HG02571 (cell line): Measurements from ENCODE around the gene VPS13D.

Experiments used
- ATAC-seq: cut with Tn5 transposase; IDR thresholded peaks from one replicate; pipeline ENCODE4 v1.9.1; 2021; ENCODE audit warnings: mild to moderate bottlenecking, moderate library complexity; ENCODE audit not compliant: unreplicated experiment

VPS13D gene

DNA sequence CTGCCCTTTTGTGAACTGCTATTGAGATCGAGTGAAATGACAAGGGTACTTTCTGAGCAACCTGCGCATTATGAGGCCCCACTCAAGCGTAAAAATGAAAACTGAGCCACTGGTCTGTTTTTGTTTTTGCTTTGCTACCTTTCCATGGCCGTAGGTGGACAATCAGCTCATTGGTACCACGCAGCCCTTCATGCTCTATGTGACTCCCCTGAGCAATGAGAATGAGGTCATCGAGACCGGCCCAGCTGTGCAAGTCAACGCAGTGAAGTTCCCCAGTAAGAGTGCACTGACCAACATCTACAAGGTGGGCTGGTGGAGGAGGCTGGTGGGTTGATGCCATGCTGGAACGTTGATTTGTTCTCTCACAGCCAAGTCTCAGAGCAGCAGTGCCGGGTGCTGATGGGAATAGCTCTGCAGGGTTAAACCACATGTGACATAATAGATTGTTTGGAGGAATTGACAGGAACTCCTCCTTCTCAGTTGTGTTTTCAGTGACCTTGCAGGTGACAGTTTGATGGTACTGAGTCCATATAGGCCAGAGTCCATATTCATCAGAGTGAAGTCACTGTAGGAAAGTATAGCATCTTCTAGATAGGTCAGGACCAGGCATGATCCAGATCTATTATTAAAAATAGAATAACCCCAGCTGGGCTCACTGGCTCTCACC lies 170.3 kb downstream of the VPS13D start:
- no peak for ATAC-seq

DNA sequence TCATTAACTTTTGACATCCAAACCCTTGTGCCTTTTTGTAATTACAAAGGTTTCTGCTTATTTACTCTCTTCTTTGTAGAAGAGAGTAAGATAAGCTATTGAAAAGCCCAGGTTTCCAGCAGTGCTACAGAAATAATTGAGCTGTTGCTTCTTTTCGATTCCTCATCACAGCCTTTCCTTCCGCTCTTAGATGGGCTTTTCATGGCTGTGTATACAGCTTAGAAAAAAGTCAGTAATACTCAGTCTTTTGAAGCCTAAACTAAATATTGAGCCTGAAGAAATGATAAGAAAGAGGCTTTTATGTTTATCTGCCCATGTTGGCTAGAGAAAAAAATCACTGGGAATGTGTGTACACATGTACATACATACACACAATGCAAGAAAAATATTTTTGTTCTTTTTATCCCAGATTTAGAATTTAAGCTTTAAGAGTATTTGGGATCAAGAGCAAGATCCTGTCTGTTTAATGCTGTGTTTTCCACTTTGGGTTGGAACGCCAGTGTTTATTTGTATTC lies 172.4 kb downstream of the VPS13D start:
- ATAC-seq, result no peak

DNA sequence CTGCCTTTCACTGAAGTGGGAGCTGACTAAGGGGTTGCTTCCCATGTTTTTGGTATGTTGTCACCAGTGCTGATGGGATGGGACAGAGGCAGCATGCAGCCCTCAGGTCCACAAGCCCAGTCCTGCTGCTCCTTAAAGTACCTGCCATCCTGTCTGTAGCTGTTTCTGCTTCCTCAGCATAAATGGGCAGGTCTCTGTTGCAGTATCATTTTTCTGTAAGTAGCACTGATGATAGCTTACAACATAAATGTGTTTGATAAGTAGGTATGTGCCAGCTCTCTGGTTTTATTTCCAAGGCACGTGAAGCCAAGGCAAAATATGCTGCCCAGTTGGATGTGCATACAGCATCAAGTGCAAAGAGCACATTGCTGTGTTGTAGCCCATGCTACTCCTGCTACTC lies 173.0 kb downstream of the VPS13D start:
- ATAC-seq, result no peak

DNA sequence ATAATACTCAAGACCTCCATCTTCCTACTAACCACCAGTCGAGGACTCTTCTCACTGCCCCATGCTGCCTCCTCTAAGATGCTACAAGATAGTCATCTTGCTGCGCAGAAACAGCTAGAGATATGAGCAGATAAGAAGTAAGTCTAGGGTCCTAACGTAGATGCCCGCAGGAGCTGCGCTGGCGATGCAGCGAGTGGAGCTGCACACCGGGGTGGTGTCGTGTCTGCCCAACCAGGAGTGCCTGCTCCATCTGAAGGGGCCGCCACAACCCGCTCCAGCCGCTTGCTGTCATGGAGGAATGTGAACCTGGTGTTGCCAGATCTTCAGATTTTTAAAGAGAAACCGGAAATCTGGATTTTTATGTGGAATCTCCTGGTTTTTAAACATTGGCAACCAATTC lies 175.1 kb downstream of the VPS13D start:
- ATAC-seq, result no peak

DNA sequence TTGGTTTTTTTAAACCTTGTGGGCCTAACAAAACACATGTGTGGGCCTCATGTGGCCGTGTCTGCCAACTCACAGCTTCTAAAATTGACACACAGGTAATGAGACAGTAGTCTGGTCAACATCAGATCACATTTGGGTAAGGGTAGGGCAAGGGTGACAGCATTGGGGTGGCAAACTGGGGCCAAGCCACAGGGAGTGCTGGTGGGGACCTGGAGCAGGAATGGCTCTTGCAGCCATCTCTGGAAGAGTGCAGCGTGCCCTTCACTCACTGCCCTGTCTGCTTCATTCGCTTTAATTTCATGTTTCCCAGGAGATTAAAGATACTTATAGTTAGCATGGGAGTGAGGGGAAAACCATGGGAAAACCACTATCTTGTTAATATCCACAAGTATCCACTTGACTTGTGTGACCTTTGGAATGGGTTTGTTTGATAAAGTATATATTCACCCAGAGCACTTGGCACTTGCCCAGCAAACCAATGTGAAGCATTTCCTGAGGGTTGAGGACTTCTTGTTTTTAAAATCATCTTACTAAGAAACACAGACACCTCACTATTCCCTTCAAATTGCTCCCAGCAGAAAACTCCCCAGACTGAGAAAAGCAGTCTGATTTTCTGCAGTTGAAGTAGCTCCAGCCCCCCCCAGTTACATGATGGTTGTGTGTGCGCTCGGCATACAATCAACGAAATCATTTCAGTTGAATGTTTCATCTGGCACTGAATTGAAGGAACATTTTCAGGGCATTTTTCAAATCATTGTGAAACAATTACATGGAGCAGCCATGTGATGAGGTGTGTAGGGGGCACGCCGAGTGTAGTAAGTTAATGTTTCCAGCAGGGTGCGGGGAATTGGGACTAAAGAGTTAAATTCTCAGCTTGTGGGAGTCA lies 175.7 kb downstream of the VPS13D start:
- no peak for ATAC-seq

DNA sequence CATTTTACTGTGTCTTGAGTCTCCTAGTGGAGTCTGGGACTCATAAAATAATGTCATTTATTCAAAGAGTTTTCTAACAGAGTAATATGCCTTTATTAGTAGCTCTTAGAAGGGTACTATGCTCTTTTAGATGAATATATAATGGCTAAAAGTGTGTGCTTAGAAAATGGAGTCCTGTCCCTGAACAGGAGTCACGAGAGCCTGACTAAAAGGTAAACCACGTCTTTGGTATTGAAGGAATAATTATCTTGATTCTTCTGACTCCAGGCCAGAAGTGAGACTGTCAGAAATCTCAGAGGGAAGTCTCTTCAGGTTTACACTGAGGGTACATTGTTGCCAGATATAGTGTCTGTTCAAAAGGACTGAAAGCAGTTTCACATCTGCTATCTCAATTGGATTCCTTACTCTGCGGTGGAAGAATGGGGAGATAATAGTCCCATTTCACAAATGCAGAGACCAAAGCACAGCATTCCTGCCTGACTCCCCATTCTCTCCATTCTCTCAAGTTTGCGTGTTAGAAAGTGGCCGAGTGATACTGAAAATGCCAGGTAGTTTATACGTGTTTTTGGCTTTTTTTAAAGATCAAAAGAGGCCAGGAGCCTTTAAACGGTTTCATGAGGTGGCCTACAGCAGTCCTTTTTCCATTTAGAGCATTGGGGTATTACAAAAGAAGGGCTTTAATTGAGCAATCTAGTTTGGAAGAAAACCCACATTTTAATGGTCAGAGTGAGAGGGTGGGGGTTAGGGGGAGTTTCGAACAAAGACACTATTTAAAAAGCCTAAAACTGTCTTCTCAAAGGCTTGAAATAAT lies 176.6 kb downstream of the VPS13D start:
- ATAC-seq, result no peak

DNA sequence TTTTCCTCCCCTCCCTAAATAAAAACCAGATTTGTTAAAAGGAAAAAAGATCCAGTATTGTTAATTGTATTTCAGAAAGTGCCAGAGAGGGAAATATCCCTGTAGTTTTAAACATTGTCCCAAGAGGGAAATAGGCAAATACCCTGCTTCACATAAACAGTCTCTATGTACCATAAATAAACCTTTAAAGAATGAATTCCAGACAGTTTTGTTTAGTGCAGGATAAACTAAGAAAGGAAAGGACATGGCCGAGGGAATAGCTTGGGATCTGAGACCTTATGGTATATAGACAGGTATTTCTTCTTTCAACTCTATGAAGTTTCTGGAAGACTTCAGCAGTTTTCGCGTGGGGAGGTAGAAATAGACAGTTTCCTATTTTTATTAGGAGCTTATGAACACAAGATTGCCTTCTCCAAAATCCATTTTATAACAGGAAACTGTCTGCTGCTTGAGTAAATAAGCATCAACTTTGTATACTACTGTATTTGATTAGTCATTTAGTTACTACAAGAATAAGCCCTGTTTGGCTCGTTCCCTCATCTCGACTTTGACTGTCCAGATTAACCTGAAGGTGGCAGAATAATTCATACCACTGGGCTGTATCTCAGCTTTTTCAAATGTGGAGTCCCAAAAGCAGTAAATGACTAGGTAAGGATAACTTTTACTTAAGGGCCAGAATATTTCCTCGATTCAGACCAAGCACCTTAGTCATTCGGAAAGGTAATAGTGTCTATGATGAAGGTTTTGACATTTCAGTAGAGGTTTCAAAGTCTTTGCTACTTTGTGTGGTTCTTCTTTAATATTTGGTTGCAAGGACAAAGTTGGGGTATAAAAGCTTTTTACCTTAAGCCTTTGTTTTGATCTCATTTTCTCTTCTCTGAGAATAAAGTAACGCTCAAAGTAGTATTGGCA lies 177.5 kb downstream of the VPS13D start:
- ATAC-seq, result no peak

DNA sequence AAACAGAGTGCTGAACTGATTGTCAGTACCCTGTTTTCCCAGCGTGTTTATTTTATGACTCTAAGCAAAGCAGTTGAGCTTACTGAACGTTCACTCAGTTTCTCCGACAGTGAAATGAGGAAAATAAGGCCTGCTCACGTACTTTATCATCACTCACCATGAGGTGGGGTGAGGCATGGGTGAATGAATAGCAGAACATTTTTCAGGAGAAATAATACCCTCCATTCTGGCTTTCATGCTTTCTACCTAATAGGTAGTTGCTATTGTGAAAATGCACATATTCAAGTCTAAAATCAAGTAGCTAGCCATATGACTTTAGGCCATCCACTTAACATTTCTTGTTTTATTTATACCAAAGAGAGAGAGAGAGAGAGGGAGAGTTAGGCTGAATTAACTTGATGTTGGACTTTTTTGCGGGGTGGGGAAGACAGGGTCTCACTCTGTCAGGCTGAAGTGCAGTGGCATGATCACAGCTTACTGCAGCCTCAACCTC lies 178.2 kb downstream of the VPS13D start:
- no peak for ATAC-seq

DNA sequence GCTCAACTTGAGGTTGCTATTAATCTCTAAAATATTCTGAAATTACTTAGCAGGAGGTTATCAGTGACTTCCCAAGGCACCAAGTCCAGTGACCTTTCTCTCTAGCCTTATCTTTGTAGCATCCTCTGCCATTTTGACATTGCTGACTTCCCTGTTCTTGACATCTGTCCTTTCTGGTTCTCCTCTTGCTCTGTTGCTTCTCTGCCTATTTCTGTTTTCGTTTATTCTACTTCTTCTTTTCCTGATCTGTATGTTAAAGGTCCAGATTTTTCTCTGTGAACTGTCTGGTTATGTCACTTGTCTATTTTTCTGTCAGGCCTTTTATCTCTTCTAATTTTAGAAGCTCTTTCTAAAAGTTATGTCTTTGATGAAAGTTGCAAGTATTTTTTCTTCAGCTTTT lies 178.8 kb downstream of the VPS13D start:
- no peak for ATAC-seq

DNA sequence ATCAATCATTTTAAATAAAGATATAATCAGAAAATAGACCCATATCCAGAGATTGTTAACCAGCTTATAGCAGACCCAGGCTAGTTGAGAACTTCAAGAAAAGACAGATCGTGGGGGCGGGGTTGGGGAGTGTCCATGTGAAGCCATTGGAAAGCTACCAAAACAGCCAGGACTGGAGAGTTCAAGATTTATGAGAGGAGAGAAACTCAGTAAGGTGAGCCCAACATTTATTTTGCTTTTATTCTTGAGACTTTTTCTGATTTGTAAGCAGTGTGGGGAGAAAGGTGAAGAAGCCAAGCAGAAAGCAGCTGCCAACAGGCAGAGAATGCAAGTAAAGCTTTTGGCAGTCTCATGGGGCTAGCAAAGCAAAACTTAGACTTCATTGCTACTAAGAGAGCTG lies 179.9 kb downstream of the VPS13D start:
- no peak for ATAC-seq

DNA sequence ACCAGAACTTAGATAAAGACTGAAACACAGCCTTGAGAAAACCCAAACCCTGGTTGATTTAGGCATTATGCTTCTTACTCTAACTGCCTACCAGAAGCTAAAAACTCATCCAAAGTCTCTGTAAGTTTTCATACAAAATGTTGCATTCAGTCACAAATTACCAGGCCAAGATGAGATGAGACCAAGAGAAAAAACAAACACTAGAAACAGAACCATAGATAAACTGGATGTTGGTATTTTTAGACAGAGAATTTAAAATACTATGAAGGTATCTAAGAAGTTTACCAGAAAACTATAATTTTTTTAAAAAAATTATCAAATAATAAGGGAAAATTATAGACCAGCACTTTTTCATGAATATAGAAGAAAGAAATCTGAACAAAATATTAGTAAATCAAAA lies 180.5 kb downstream of the VPS13D start:
- no peak for ATAC-seq

DNA sequence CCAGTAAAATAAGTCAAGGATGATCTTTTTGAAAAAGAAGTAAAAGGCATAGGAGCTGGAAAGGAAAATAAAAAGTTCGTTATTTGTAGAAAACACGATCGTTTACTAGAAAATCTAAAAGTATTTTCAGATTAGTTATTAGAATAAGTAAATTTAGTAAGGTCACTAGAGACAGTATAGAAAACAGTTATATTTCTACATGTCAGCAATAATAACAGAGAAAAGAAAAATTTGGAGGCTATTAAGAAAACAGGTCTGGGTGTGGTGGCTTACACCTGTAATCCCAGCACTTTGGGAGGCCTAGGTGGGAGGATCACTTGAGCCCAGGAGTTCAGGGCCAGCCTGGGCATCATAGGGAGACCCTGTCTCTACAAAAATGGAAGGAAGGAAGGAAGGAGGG lies 181.3 kb downstream of the VPS13D start:
- no peak for ATAC-seq

DNA sequence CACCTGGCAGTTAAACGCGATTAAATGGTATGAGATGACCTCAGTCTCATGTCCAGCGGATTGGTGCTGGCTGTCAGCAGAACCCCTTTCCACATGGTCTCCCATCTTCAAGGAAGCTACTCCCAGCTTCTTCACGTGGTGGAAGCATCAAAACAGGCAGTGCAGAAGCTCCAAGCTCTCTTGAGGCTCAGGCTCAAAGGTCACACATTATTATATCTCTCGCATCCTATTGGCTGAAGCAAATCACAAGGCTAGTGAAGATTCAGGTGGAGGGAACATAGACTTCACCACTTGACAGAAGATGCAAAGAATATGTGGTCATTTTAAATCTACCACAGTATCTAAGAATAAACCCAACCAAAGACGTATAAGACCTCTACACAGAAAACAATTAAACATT lies 181.9 kb downstream of the VPS13D start:
- ATAC-seq, result no peak

DNA sequence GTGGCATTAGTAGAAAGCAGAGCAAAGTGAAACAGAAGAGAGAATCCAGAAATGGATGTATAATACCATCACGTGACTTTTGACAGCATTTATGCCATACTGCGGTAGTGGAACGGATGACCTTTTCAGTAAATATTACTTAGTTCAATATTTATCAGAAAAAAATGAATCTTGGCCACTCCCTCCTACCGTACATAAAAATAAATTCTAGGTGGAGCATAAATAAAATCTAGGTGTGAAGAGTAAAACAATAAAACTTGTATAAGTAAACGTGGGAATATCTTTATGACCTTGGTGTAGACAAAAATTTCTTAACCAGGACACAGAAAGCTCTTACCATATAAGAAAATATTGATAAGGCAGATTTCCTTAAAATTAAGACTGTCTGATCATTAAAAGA lies 182.6 kb downstream of the VPS13D start:
- no peak for ATAC-seq

DNA sequence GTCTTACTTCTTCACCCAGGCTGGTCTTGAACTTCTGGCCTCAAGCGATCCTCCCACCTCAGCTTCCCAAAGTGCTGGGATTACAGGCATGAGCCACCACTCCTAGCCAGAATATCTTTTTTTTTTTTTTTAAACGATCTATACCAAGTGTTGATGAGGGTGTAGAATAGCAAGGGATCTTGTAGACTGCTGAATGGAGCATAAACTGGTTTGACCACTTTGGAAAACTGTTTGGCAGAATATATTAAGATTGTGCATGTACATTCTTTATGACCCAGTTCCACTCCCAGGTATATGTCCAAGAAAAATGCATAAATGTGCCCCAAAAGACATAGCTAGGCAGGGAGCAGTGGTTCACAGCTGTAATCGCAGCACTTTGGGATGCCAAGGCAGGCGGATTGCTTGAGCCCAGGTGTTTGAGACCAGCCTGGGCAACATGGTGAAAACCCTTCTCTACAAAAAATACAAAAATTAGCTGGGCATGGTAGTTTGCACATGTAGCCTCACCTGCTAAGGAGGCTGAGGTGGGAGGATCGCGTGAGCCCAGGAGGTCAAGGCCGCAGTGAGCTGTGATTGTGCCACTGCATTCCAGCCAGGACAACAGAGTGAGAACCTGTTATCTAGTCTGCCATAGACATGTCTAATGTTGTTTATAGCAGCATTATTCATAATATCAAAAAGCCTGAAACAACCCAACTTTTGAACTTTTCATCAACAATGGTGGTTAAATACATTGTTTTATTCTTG lies 184.0 kb downstream of the VPS13D start:
- ATAC-seq, result no peak

DNA sequence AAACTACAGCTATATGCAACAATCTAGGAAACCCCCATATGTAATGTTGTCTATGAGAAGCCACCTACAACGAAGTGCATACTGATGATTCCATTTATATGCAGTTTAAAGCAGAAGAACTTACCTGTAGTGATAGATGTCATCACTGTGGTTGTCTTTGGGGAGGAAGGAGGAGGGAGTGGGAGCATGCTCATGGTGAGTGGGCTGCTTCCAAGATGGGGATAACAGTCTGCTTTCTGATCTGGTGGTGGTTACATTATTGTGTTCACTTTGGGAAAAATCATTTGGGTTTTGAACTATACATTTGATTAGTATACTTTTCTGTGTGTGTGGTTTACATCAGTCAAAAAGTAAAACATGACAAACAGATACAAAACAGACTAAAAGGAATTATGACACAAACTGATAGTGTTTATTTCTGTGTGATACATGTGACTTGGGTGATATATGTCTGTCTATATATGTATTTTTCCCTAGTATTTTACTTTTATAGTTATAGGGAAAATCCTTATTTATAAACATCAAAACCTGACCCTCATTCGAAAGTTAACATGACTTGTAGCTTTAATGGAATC lies 184.7 kb downstream of the VPS13D start:
- ATAC-seq, result no peak

DNA sequence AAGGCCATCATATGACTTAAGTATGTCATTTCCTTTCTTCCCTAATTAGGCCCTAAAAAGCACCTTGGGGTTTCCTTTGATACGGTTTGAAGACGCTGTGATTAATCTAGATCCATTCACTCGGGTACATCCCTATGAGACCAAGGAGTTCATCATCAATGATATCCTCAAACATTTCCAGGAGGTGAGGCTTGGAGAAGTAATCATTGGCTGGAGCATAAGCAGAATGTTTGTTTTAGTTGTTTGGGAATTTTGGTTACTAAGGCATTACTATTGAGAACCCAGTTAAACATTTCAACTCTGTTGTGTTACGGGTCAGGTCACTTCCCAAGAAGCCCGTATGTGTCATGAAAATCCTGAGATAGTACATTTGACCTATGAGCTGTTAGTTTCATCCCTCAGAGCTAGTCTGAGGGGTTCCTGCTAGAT lies 185.2 kb downstream of the VPS13D start:
- ATAC-seq, result no peak

DNA sequence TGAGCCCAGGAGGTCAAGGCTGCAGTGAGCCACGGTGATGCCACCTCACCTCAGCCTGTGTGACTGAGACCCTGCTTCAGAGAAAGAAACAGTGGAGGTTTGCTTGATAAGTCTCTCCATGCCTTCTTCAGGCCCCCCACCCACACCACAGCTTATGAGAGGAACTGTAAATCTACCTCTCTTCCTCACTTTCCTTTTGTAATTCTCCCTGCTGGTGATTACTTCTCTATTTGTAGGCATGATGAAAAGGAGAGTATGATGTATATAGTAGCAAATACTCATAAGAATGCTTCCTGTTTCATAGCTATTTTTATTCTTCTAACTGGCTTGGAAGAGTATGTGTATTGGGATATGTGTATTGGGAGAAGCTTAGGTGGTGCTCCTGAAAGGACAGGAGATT lies 186.3 kb downstream of the VPS13D start:
- ATAC-seq, result no peak

DNA sequence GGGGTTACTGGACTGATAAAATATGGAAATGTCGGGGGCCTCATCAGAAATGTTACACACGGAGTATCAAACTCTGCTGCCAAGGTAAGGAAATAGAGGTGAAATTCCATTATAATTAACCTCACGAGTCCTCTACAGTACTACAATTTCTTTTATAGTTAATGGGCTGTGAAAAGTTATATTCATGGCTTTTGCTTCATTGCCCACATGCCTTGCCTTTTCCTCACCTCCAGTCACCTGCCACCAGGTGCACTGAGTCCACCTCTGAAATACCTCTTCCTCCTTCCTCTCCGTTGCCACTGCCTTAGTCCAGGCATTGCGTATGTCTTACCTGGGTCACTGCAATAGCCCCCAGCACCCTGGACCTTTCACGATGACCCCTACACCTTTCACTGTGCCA lies 186.9 kb downstream of the VPS13D start:
- ATAC-seq, result no peak
